ENCODE data around the gene SLC9A6.

The SLC9A6 gene

GRCh38 chrX:135985157-135985972 lies at the start of gene SLC9A6:
Gene SLC9A6, plus strand, starts transcription at chrX:135985435. Its CDS starts 224 bp downstream, at chrX:135985659.
- DNase-seq: peak; percentile 35

- no peak for DNase-seq
Measured at GRCh38 chrX:135944486-135944885, 40.7 kb upstream of the SLC9A6 start.

- no peak for DNase-seq
Measured at GRCh38 chrX:135951291-135951690, 33.9 kb upstream of the SLC9A6 start.

GRCh38 chrX:135973025-135973547 lies 12.1 kb upstream of the SLC9A6 start:
- peak; percentile 3 for DNase-seq

GRCh38 chrX:135973548-135974278 lies 11.5 kb upstream of the SLC9A6 start, which contains the start of gene MMGT1:
Gene MMGT1, minus strand, starts transcription at chrX:135973988. Its CDS starts 313 bp downstream, at chrX:135973675.
- peak; percentile 67 for DNase-seq

GRCh38 chrX:135974279-135974856 lies 10.9 kb upstream of the SLC9A6 start:
- DNase-seq: peak; percentile 5

- DNase-seq: no peak
Measured at GRCh38 chrX:135975421-135975820, 9.8 kb upstream of the SLC9A6 start.

- no peak for DNase-seq
Measured at GRCh38 chrX:135977611-135978010, 7.6 kb upstream of the SLC9A6 start.

- no peak for DNase-seq
Measured at GRCh38 chrX:135981010-135981409, 4.2 kb upstream of the SLC9A6 start.

GRCh38 chrX:135981668-135982067 lies 3.6 kb upstream of the SLC9A6 start:
- no peak for DNase-seq

GRCh38 chrX:135982860-135983259 lies 2.4 kb upstream of the SLC9A6 start:
- DNase-seq: no peak

- DNase-seq: no peak
Measured at GRCh38 chrX:135984256-135984655, 979 bp upstream of the SLC9A6 start.

GRCh38 chrX:135984791-135985156 lies 461 bp upstream of the SLC9A6 start:
- no peak for DNase-seq

- DNase-seq: no peak
Measured at GRCh38 chrX:135985973-135986310, 707 bp downstream of the SLC9A6 start.

- DNase-seq: no peak
Measured at GRCh38 chrX:135988245-135988644, 3.0 kb downstream of the SLC9A6 start.

GRCh38 chrX:136015016-136015415 lies 29.8 kb downstream of the SLC9A6 start:
- DNase-seq: no peak

- no peak for DNase-seq
Measured at GRCh38 chrX:136016881-136017280, 31.6 kb downstream of the SLC9A6 start.

- DNase-seq: no peak
Measured at GRCh38 chrX:136019226-136019625, 34.0 kb downstream of the SLC9A6 start.

- DNase-seq: no peak
Measured at GRCh38 chrX:136021160-136021559, 35.9 kb downstream of the SLC9A6 start.

- no peak for DNase-seq
Measured at GRCh38 chrX:136021903-136022302, 36.7 kb downstream of the SLC9A6 start.

GRCh38 chrX:136025091-136025490 lies 39.9 kb downstream of the SLC9A6 start:
- DNase-seq: no peak

- peak; percentile 26 for DNase-seq
Measured at GRCh38 chrX:136028383-136028984, 43.2 kb downstream of the SLC9A6 start.

- no peak for DNase-seq
Measured at GRCh38 chrX:136029766-136030165, 44.5 kb downstream of the SLC9A6 start.
